ENCODE measurements around the gene COL9A3.

The COL9A3 gene

GRCh38 chr20:62823688-62824475 is 7.0 kb downstream of the COL9A3 start:
- DNase-seq (ENCODE audit: low spot score): no peak

DNA sequence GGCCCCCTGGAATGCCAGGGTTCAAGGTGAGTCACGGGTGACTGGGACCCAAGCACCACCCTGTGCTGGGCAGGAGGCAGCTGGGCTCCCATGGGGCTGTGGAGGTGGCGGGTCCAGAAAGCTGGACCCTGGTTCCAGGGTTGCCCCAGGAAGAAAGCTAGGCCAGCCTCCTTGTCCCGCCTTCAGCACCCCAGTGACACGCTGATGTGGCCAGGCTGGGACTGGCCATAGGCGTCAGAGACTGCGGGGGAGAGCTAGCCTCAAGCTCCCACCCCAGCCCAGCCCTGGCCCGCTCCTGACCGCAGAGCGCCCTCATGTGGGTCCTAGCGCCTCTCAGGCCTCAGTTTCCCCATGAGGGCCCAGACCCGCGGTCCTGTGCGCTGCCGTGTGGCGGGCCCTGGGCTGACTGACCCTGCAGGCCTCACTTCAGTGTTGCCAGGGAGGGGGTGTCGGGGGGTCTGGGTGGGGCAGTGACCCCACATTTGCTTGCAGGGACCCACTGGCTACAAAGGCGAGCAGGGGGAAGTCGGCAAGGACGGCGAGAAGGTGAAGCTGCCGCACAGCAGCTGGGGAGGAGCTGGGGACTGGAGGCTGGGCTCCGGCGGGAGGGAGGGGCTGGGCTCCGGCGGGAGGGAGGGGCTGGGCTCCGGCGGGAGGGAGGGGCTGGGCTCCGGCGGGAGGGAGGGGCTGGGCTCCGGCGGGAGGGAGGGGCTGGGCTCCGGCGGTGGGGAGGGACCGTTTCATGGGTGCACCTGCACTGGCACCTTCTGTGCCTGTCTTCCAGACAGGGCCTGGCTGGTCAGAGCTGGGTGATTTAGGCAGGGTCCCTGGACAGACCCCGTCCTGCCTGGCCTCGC is 7.9 kb downstream of the COL9A3 start:
- DNase-seq (ENCODE audit: low spot score): no peak

DNA sequence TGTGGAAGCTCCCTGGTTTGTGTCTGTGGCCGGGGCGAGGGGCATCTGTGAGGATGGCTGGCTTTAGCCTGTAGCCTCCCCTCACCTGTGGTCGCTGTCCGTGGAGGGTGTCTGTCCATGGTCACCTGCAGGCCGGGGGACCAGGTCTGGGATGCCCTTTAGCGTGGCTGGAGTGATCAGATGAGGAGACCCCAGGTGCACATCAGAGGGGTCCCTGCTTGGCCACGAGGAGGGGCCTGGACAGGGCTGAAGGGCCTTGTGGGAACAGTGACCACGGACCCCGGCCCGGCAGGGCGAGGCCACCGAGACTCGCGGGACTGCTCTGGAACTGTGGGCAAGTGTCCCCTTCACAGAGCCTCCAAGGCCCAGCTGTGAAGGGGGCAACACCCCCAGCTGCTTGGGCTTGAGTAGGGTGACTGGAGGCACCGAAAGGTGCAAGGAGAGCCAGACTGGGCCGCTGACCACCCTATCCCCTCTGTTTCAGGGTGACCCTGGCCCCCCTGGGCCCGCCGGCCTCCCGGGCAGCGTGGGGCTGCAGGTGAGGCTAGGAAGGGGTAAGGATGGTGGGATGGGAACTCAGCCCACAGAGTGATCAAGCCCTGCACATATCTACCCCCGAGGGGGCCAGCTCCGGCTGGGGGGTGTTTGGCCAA is 8.6 kb downstream of the COL9A3 start:
- no peak for DNase-seq (ENCODE audit: low spot score)

DNA sequence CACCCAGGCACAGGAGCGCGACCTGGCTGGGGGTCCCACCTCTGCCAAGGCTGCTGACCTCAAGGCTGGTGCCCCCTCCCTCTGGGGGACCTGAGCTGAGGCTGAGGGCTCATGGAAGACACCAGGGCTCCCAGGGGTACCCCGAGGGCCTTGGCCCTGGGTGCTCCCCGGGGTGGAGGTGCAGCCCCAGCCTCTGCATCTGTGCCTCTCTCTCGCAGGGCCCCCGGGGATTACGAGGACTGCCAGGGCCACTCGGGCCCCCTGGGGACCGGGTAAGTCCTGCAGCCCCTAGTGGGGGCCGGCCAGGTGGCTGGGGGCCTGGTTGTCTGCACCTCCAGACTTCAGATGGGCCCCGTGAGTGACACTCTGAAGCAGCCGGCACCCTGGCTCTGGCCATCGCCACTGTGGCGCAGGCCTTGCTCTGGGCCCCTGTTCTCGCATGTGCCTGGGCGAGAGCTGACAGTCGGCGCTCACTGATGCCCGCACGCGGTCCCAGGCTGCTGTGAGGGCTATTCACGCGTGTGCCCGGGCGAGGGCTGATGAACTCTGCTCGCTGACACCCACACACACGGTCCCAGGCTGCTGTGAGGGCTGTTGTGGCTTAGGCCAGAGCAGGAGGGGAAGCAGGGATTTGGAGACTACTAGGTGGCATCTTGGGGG is 9.3 kb downstream of the COL9A3 start:
- no peak for DNase-seq (ENCODE audit: low spot score)

DNA sequence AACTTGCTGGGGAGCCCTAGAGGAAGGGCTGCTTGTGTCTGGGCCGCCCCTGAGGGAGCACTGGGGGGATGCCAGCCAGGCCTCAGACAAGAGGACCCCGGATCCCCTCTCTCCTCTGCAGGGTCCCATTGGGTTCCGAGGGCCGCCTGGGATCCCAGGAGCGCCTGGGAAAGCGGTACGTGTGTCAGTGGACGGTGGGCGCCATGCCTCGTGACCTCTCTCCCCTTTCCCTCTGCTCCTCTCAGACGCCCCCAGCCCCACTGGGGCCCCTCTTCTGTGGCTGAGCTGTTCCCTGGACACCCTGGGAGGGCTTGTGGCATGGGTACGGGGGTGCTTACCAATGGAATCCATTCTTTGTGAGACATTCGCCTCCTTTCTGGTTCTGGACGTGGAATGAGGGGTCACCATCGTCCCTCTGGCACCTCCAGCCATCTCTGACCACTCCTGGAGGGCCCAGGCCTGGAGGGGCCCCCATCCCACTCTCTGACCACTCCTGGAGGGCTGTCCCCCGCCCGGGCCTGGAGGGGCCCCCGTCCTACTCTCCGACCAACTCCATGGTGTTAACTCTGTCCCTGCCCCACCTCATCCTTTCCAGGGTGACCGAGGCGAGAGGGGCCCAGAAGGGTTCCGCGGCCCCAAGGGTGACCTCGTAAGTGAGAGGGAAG is 9.9 kb downstream of the COL9A3 start:
- DNase-seq (ENCODE audit: low spot score): no peak

DNA sequence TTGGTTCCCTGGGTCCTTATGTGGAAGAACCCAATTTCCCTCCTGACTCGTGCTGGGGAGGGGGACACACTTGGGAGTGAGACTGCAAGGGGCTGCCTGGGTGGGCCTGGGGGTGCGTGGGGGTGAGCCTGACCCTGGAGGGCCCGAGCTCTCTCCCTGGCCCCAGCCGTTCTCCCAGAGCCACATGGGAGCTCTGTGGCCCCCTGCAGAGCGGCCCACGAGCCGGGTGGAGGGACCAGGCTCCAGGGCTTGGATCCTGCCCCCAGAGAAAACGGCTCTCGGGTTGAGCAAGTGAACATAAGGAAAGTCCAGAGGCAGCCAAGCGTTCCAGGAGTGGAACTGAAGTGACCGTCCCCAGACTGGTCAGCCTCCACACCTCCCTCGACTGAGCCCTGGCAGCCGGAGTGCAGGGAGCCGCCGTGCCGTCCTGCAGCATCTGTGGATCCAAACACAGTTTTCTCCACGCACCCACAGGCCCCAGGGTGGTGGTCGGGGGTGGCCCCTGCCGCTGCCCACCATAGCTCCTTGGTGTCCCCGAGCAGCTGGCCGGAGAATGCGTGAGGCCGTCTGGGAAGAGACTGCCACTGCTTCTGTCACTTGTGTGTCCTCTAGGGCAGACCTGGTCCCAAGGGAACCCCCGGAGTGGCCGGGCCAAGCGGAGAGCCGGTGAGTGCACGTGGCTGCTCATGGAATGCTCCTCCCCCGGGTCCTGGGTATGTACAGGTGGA is 10.6 kb downstream of the COL9A3 start:
- DNase-seq (ENCODE audit: low spot score): no peak

GRCh38 chr20:62828051-62828450 is 11.2 kb downstream of the COL9A3 start:
- no peak for DNase-seq (ENCODE audit: low spot score)

- DNase-seq (ENCODE audit: low spot score): no peak
Observed at GRCh38 chr20:62828511-62829230, 11.8 kb downstream of the COL9A3 start.

DNA sequence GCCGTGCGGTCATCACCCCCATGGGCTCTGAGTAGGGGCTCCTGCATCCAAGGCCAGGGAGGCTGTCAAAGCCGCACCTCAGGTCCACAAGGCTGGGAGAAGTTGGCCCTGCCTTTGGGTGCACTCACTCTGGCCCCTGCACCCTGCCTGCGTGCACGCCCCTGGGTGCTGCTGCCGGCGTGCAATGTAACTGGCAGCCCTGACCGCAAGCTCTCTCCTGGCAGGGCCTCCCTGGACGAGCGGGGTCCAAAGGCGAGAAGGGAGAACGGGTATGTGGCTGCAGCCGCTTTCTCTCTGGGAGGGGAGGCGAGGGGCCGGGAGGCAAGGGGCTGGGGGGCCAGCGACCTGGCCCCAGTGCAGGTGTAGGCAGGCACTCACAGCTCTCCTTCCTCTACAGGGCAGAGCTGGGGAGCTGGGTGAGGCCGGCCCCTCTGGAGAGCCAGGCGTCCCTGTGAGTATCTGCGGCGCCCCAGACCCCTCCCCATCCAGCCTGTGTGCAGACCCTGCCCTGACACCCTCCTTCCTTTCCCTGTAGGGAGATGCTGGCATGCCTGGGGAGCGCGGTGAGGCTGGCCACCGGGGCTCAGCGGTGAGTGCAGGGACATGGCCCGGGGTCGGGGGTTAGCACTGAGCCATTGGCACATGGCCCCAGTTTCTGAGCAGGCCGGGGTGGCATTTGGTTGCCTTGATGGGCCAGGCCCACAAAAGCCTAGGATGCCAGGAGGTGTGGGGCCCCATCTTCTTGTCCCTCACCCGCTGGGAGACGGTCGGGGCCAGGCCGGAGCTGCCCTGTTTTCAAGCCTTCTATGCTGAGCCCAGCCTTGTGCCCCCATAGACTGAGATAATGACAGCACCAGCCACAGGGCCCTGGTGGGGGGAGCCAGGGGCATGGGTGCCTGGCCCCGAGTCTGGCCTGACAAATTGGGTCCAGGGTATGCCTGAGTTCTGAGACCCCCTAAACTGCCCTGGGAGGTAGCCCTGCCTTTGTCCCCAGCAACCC is 12.7 kb downstream of the COL9A3 start:
- no peak for DNase-seq (ENCODE audit: low spot score)

DNA sequence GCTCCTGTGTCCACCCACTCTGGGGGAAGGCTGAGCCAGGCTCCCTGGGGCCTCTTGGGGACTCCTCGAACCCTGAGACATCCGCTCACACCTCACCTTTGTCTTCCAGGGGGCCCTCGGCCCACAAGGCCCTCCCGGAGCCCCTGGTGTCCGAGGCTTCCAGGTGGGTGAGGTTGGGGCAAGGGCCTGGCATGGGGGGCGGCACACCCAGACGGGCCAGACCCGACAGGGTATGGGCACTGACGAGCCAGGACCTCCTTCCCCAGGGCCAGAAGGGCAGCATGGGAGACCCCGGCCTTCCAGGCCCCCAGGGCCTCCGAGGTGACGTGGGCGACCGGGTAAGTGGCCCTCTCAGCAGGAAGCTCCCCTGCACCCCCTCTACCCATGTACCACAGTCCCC is 13.4 kb downstream of the COL9A3 start:
- DNase-seq (ENCODE audit: low spot score): no peak

GRCh38 chr20:62830821-62831220 is 14.0 kb downstream of the COL9A3 start:
- no peak for DNase-seq (ENCODE audit: low spot score)

DNA sequence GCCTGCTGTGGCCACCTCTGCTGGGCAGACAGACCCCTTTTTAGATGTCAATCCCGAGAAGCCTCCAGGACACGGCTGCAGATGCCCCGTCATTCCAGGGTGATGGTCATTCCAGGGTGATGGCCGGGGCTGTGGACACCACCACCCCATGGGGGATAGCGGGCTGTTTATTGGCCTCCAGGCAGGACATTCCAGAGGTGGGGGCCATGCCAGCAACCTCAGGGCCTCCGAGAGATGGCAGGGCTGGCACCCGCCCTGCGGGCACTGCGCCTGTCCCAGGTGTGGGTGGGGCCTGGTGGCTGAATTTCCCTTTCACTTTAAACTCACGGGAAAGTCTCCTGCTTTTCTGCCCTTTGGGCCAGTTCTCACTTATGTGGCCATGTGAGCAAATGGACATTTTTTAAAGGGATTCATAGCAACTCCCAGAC is 14.5 kb downstream of the COL9A3 start:
- DNase-seq (ENCODE audit: low spot score): no peak

GRCh38 chr20:62831854-62832211 is 15.0 kb downstream of the COL9A3 start:
- DNase-seq (ENCODE audit: low spot score): no peak

GRCh38 chr20:62832212-62832922 is 15.5 kb downstream of the COL9A3 start:
- peak; percentile 80 for DNase-seq (ENCODE audit: low spot score)

DNA sequence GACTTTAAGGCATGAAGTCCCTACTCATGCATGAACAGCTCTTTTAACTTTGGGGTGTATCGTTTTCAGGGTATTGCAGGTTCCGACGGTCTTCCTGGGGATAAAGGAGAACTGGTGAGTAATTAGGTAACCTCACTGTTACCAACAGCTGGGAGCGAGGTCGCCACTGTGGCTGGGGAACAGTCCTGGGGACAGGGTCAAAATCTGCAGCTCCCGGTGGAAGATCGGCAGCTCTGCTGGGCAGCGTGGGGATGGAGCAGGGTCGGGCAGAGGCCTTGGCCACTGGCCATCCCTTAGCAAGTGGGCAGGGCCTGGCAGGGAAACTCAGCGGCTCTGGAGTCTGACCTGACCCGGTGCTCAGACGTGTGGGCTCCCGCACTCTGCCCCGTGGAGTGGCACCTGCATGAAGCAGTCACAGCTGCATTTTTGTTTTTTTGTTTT is 16.1 kb downstream of the COL9A3 start:
- no peak for DNase-seq (ENCODE audit: low spot score)

- DNase-seq (ENCODE audit: low spot score): no peak
Observed at GRCh38 chr20:62834967-62835730, 18.3 kb downstream of the COL9A3 start.
